Breast epithelium (tissue), 3 donors: Measurements from ENCODE around the gene MYD88.
"Not testable (repeated sequence)": the region's sequence is repeated elsewhere in the genome, so short reads cannot be mapped to it uniquely, and the experiment has no call there.

Experiments used
- CTCF ChIP-seq, 3 donors: fragments of 450-650 bp; IDR thresholded peaks; one replicate each; pipeline ENCODE4 v1.5.1; 2016 to 2017; ENCODE audit warnings: antibody characterized with exemption in 3 of 3, mild to moderate bottlenecking in 3 of 3, moderate library complexity in 3 of 3
- POLR2A ChIP-seq: fragments of 450-650 bp; IDR thresholded peaks from one replicate; pipeline ENCODE4 v1.6.1; 2016; ENCODE audit warnings: antibody characterized with exemption, mild to moderate bottlenecking, moderate library complexity
- POLR2AphosphoS5 ChIP-seq, 3 donors: sonication (generic); formaldehyde crosslinking; IDR thresholded peaks; one replicate each; pipeline ENCODE4 v1.6.1; 2017; ENCODE audit warnings: antibody characterized with exemption in 3 of 3

GRCh38 chr3:38135621-38136277 is 2.7 kb upstream of the MYD88 start:
- TF ChIP-seq POLR2A; POLR2AphosphoS5 (IDR thresholded peaks at IDR 0.05); CTCF (IDR thresholded peaks at IDR 0.05): not testable (repeated sequence)
